Endothelial cell (in vitro differentiated cells): Measurements from ENCODE around the gene IFNK. TPM values are rescaled to one million over a fixed set of nuclear protein-coding genes. Genes with fewer than 3 reads are reported as not detected.

Experiments
- DNase-seq: peaks from one replicate; pipeline ENCODE4 v3.0.0; 2021; ENCODE audit warnings: low spot score
- H3K27ac Mint-ChIP-seq: one replicate; pipeline ENCODE4 v1.8.0; 2021; ENCODE audit warnings: mixed read lengths, inconsistent platforms; ENCODE audit not compliant: unreplicated experiment
- H3K27me3 Mint-ChIP-seq: one replicate; pipeline ENCODE4 v1.8.0; 2021; ENCODE audit warnings: mild to moderate bottlenecking, moderate library complexity, mixed read lengths, inconsistent platforms; ENCODE audit not compliant: unreplicated experiment
- H3K36me3 Mint-ChIP-seq: one replicate; pipeline ENCODE4 v1.8.0; 2021; ENCODE audit warnings: mild to moderate bottlenecking, low read depth, mixed read lengths, inconsistent platforms; ENCODE audit not compliant: unreplicated experiment
- H3K4me1 Mint-ChIP-seq: one replicate; pipeline ENCODE4 v1.8.0; 2021; ENCODE audit warnings: mild to moderate bottlenecking, mixed read lengths, inconsistent platforms; ENCODE audit not compliant: unreplicated experiment
- H3K4me3 Mint-ChIP-seq: one replicate; pipeline ENCODE4 v1.8.0; 2021; ENCODE audit warnings: mild to moderate bottlenecking, mixed read lengths, inconsistent platforms; ENCODE audit not compliant: unreplicated experiment
- H3K9me3 Mint-ChIP-seq: one replicate; pipeline ENCODE4 v1.8.0; 2021; ENCODE audit warnings: mixed read lengths, inconsistent platforms; ENCODE audit not compliant: unreplicated experiment
- CTCF ChIP-seq: fragments of 200-600 bp; sonication (generic); IDR thresholded peaks from one replicate; pipeline ENCODE4 v1.5.0; 2021; ENCODE audit warnings: antibody characterized with exemption; ENCODE audit not compliant: unreplicated experiment
- total RNA-seq: library from RNA; stranded (reverse); fragmentation: NEBNext Ultra II Directional; extraction: Animal tissue kit (Norgen Biotek cat#: 25700); gene quantifications from one replicate; pipeline ENCODE4 v1.2.1, GENCODE V29; 2021; ENCODE audit not compliant: unreplicated experiment

IFNK gene
- total RNA-seq, 1 donor from 2014 or later, result not detected

- Mint-ChIP-seq H3K9me3 (no peaks in the 10 kb centered on the region), H3K4me1 (no peaks in the 10 kb centered on the region), H3K4me3 (no peak overlapping the region), H3K27ac (no peak overlapping the region), H3K36me3 (peaks cover 5% of the 10 kb centered on the region), H3K27me3 (no peaks in the 10 kb centered on the region)
- DNase-seq, result no peak
- TF ChIP-seq CTCF, result no peak
Measured at GRCh38 chr9:27549196-27549755, 25.2 kb downstream of the IFNK start.

GRCh38 chr9:27554712-27555111 is 30.6 kb downstream of the IFNK start:
- no peak for DNase-seq
- H3K36me3 Mint-ChIP-seq, result no peaks in the 10 kb centered on the region
- no peaks in the 10 kb centered on the region for H3K9me3 Mint-ChIP-seq
- TF ChIP-seq CTCF, result no peak
- no peak overlapping the region for H3K4me3 Mint-ChIP-seq
- no peaks in the 10 kb centered on the region for H3K27me3 Mint-ChIP-seq
- H3K4me1 Mint-ChIP-seq, result no peaks in the 10 kb centered on the region
- H3K27ac Mint-ChIP-seq, result no peak overlapping the region

- no peak for TF ChIP-seq CTCF
- no peaks in the 10 kb centered on the region for H3K9me3 Mint-ChIP-seq
- H3K4me3 Mint-ChIP-seq, result no peak overlapping the region
- no peaks in the 10 kb centered on the region for H3K27me3 Mint-ChIP-seq
- no peaks in the 10 kb centered on the region for H3K36me3 Mint-ChIP-seq
- H3K4me1 Mint-ChIP-seq, result no peaks in the 10 kb centered on the region
- no peak overlapping the region for H3K27ac Mint-ChIP-seq
- DNase-seq, result no peak
Measured at GRCh38 chr9:27556470-27556869, 32.4 kb downstream of the IFNK start.

GRCh38 chr9:27558307-27558706 is 34.2 kb downstream of the IFNK start:
- Mint-ChIP-seq H3K4me1 (no peaks in the 10 kb centered on the region), H3K36me3 (no peaks in the 10 kb centered on the region), H3K27ac (no peak overlapping the region), H3K9me3 (no peaks in the 10 kb centered on the region), H3K27me3 (no peaks in the 10 kb centered on the region), H3K4me3 (no peak overlapping the region)
- TF ChIP-seq CTCF, result no peak
- DNase-seq, result no peak

- Mint-ChIP-seq H3K4me3 (no peak overlapping the region), H3K27me3 (no peaks in the 10 kb centered on the region), H3K4me1 (no peaks in the 10 kb centered on the region), H3K36me3 (no peaks in the 10 kb centered on the region), H3K9me3 (no peaks in the 10 kb centered on the region), H3K27ac (no peak overlapping the region)
- no peak for DNase-seq
- TF ChIP-seq CTCF, result no peak
Measured at GRCh38 chr9:27560457-27560856, 36.4 kb downstream of the IFNK start.
